ENCODE measurements around the gene TP73.
A peak's percentile ranks its signal among the peaks of the same experiment; 100 is the strongest.
"Not testable (repeated sequence)": the region's sequence is repeated elsewhere in the genome, so short reads cannot be mapped to it uniquely, and the experiment has no call there.

The TP73 gene

DNA sequence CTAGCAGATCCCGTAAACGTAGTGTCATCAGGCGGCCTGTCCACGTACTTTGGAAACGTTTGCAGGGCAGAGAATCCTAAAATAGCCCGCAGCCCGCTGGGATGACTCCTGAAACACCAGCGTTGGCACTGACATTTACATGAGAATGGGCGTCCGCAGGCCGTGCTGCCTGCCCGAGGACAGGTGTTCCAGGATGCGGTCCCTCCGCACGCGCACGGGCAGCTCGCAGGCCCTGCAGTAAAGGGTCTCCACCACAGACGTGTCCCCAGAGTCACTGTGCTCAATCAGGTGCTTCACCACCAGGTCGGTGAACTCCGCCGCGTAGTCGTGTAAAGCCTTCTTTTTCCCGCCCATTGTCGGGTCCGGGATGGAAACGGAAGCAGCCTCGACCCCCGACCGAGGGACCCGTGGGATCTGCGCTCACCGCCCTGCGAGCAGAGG, 94.1 kb downstream of the TP73 start:
- no peak for DNase-seq

DNA sequence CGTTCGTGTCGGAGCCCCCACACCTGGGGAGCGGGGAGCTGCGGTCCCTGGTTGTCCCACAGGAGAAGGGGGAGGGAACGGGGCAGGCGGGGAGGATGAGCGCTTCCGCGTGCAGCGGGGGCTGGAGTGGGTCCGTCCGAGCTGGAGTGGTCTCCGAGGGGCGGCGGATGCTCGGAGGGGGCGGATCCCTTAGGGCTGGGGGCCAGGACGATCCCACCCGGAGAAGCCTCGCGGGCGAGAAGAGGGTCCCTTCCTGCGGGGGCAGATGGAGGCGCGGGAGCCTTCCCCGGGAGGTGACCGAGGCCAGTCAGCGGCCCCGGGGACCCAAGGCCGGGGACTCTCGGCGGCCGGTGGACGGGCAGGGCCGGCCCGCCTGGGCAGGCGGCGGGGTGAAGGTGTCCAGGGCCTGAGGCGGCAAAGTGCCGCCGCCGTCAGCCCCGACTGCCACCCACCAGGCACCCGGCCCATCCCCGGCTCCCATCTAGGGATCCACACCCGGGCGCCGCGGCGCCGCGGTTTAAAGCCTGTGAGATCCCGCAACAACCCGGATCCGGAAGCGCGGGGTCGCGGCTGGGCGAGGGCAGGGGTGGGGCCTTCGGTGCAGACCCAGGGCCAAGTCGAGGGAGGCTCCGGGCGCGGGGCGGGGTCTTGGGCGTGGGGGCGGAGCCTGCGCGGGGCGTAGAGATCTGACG, 94.7 kb downstream of the TP73 start:
- DNase-seq, result peak; percentile 54 to 70

DNA sequence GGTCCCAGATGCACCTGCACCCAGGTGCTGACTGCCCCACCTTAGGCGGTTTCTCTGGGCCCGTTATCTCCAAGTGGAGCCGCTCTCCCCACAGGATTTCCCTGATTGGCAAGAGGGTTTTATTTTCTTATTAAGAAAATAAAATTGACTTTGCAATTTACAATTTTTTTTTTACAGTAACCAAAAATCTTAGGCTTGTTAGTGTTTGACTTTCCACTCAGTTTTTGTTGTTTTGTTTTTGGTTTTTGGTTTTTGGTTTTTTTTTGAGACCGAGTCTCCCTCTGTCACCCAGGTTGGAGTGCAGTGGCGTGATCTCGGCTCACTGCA, 95.2 kb downstream of the TP73 start:
- no peak for DNase-seq

DNA sequence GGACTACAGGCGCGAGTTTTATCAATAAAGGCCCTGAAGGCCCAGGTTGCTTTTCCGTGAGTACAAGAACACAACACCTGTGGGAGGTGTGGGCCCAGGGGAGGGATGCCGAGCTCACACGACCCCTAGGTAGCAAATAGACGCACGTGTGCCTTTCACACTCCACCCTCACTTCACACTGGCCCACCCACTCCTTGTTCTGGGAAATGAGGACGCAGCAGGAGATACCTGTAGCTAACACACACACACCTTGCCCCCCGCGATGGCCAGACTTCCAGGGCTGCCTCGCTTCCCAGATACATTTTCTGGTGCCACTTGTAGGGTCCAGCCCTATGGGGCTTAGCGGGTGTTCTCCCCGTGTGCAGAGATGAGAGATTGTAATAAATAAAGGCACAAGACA, 95.6 kb downstream of the TP73 start:
- no peak for DNase-seq

- not testable (repeated sequence) for DNase-seq
These were observed 96.1 kb downstream of the TP73 start for GRCh38 chr1:3748316-3748900.

DNA sequence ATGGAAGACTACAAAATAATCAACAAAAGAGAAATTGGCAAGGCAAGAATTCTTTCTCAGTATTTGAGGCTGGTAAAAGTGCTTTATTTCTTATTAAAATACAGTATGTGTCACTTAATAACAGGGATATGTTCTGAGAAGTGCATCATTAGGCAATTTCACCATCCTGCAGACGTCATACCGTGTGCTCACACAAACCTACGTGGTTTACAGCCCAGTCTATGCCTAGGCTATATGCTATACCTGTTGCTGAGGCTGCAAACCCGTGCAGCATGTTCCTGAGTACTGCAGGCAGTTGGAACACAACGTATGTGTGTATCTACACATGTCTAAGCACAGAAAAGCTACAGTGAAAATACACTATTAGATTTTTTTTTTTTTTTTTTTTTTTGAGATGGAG, 97.2 kb downstream of the TP73 start:
- DNase-seq, result no peak

- no peak for DNase-seq
These were observed 98.4 kb downstream of the TP73 start for GRCh38 chr1:3750741-3751140.

- no peak for DNase-seq
These were observed 100.2 kb downstream of the TP73 start, which contains the start of gene CCDC27 for GRCh38 chr1:3752400-3752945. TSS of gene CCDC27 (plus strand) at chr1:3752450. CDS start at chr1:3752482, 32 bp downstream.

DNA sequence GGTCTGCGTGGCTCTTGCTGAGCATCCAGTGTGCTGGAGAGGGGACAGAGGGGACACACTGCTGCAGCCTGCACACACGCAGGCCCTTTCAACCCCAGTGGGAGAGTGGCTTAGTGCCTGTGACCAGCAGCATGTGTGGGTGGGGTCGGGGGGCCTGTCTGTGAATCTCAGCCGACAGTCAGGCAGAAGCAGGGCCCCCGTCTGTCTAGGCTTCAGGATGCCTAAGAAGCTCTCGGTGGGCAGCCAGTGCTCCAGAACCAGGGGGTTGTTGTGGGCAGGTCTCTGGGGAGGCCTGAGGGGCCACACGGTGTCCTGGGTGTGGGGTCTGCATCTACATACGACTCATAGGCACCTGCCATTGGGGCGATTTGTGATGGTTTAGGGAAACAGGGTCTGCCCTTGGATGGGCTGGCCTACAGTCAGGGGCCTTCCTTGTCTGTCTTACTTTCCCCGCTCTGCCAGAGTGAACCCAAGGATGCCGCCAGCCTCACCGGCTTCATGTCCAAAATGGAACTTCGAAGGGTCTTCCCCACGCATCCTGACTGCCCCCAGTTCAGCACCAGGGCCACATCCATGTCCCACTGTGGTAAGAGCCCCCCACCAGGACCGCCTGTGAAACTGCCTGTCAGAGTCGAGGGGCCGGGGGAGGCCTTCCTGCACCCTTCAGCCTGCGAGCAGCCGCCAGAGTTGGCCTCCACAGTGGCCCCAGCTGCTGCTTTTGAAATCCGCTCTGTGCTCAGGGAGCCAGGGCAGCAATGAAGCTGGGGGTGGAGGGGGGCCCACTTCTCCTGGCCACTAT, 101.5 kb downstream of the TP73 start:
- DNase-seq, result no peak

DNA sequence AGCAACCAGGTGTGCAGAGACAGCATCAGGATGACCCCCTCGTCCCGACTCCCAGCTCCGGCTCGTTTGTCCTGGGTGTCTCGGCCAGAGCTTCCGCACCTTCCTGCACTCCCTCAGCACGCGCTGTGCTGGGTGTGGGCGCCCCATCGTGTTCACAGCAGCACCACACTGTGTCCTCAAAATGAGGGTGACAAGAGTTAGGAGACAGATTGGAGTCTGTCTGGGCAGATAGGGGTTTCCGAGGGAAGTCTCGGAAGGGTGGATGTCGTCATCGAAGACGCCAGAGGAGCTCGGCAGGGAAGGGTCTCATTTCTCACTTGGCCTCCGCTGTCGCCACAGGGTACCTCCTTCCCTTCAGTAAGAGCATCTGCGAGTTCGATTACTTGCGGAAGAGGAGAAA, 104.1 kb downstream of the TP73 start:
- no peak for DNase-seq

GRCh38 chr1:3759164-3759563, 106.8 kb downstream of the TP73 start:
- no peak for DNase-seq

- DNase-seq, result no peak
These were observed 107.5 kb downstream of the TP73 start for GRCh38 chr1:3759796-3760195.

DNA sequence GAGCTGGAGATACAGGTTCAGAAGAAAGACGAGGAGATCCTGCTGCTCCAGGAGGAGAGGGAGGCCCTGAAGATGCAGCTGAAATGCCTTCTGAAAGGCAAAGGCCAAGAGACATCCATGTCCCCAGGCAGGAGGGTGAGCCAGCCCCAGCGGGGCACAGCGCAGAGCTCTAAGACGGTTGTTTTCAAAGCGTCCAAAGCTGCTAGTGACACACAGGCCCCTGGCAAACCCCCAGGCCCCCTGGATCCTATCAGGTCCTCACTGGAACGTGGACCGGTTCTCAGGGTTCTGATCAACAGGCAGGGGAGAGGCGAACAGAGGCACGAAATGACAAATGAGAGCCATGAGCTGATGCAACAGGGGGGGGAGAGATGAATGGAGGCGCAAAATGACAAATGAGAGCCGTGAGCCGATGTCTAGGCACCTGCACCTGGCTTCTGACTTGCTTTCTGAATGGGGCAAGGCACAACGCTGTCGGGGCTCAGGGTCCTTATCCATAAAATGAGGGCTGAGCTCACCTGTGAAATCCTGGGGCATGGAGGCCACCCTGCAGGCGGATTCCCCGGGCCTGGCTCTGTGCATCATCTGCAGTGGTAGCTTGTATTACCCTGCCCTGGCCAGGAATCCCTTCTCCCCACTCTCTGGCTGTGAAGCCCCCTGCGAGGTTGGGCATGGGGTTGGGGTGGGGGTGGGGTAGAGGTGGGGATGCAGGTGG, 109.1 kb downstream of the TP73 start:
- no peak for DNase-seq

DNA sequence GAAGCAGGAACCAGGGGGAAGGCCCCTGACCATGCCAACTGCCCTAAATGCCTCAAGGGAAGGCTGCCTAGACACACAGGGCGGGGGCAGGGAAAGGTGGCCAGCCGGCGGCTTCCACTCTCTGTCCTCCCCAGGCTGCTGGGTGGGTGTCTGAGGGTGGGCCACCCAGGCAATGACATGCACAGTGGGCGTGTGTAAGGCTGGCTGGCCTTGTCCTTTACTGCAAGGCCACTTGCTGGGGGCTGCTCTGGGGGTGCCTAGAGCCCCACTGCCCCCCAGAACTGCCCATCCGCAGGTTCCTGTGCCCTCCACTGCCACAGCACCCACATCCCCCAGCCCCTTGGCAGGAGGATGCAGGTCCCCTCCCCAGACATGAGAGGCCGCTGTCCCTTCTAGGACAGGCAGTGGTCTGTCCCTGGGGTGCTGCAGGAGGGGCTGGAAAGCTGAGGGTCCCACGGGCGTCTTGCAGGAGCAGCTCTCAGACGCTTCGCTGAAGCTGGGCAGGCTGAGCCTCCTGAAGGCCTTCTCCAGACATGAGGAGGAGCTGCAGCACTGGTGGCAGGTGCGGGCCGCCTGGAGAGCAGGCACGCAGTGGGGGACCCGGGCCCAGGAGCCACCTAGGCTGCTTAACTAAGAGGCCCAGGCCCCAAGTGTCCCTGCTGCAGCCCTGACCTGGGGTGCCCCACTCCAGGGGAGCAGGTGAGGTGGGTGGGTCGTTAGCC, 110.0 kb downstream of the TP73 start:
- DNase-seq, result no peak

- no peak for DNase-seq
These were observed 110.5 kb downstream of the TP73 start for GRCh38 chr1:3762873-3763228.

- DNase-seq, result no peak
These were observed 111.2 kb downstream of the TP73 start for GRCh38 chr1:3763351-3764125.

DNA sequence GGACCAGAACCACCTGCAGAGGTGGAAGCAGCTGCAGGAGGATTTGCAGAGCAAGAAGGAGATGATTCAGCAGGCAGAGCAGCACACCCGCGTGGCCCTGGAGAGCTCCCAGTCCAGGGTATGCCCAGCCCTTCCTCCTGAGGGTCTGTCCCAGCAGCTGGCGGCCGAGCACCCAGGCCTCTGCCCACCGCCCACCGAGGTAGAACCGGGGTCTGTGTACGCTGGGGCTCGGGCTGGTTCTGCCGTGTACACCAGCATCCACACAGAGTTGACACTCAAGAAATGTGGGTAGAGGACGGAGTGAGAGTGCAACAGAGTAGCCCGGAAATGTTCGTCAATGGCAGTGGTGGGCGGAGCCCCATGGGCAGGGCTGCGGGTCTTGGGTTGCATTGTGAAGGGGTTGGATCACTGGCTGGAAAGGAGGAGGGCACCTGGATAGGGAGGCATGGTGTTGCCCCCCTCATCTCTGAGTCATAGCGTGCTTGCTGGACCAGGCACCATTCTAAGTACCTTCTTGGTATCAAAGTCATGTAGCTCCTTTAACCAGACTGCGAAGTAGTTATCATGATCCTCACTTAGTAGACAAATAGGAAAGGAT, 115.1 kb downstream of the TP73 start:
- DNase-seq, result no peak

DNA sequence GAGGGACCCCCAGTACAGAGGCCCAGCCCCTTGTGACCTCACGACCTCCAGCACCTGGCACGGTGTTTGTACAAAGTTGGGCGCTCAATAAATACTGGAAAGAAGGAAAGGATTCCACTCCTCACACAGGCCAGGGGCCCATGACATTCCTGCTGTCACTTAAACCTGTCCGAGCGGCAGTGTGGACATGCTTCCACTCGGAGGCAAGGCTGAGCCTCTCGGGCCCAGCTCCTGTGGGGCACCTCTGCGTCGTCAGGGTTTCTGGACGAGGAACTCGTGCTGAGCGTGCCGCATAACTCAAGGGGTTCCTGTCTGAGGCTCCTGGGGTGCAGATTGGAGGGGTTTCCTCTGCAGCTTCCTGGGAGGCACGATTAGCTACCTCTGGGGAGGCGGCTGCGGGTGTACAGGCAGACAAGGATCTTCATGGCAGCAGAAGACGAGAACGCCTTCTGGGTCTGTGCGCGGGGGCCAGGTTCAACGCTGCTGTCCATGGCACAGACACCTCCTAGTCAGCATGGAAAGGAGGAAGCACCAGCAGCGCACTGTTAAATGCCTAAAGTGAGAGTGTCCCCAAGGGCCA, 116.6 kb downstream of the TP73 start:
- no peak for DNase-seq

DNA sequence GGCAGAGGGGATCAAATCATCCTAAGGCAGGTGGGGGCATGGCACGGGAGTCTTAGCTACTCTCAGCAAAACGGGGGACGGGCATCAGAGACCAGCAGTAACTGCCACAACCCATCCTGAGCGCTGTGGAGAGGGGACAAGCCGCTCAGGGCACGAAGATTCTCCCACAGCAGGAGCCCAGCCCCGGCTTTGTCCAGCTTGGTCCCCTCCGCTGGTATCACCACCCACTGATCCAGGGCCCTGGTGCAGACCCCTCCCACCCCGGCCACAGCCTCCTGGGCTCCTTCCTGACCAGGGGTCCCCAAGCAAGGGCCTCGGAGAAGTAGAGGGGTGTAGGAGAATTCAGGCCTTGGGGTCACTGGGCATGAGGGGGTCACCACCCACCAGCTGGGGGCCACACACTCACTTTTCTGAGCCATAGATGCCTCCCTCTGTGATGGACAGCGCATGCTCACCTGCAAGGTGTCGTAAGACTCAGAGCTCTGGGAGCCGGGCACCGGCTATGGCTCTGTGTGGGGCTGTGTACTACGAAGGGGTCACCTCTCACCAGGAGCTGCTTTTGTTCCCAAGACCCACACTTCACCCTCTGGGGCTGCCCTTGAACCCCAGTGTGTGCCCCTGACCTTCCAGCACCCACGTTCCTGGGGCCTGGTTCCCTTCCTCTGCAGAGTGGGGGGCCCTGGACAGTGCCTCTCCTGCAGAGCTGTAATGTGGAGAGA, 117.9 kb downstream of the TP73 start:
- DNase-seq, result no peak
